T47D (cell line): Measurements from ENCODE around the gene TMEM147.

Experiments
- DNase-seq, 2 experiments: peaks; one replicate each; pipeline versions ENCODE4 v3.0.0 to v3.0.0-alpha.2; 2011 to 2012; ENCODE audit warnings: low read depth in 1 of 2, low spot score in 1 of 2
- JUND ChIP-seq: IDR thresholded peaks from 2 replicates; pipeline ENCODE4 v1.6.1; 2012; ENCODE audit warnings: low read depth
- in situ Hi-C: cut with HindIII; loops from 2 replicates; pipeline ENCODE4 v1.10.0; 2016; ENCODE audit warnings: low sequenced_read_pairs, low pct_unique_long_range_greater_than_20kb

TMEM147 gene

DNA sequence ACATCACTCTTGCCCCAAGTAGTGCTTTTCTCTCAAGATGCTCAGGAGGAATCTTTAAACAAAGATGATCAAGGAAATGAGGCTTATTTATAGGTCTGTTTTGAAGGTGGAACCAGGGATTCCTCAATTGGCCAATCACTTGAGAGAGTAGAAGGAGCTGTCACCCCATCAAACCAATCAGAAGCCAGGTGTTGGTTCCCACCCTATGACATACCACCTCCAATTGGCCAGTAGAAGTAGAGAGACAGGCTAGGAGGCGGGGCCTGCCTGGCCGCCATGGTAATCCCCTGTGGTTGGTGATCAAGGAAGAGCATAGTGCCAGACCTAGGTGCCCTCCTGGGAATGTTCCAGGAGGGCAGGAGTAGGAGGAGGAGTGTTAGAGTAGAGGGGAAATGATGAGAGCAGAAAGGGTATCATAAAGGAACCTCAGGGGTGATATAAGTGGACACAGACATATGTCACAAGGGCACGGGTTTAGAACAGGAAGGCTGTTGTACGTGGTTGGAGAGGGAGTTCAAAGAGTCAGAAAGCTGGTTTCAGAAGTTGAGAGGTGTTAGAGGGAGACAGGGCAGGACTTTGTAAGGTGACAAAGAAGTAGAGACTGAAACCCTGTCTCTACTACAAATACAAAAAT is 51.1 kb downstream of the TMEM147 start:
- DNase-seq = peak in 1 of 2 experiments; percentile 45
- no peak for TF ChIP-seq JUND
- in situ Hi-C loops = no loop called here
